Mesendoderm (in vitro differentiated cells): Measurements from ENCODE around the gene HPGD.

ENCODE experiments used
- DNase-seq: peaks from one replicate; pipeline ENCODE4 v3.0.0; 2013
- H2AK5ac ChIP-seq: 2 replicates; pipeline ENCODE4 v1.6.1; 2013; ENCODE audit warnings: low read length, inconsistent platforms
- H2BK120ac ChIP-seq: 2 replicates; pipeline ENCODE4 v1.6.1; 2013; ENCODE audit warnings: low read depth, mild to moderate bottlenecking, low read length, moderate library complexity, mixed read lengths
- H2BK15ac ChIP-seq: replicated peaks from 2 replicates; pipeline ENCODE4 v1.6.1; 2013; ENCODE audit warnings: low read depth, mild to moderate bottlenecking, moderate library complexity
- H2BK5ac ChIP-seq: 2 replicates; pipeline ENCODE4 v1.6.1; 2013; ENCODE audit warnings: low read length, inconsistent platforms
- H3K18ac ChIP-seq: 2 replicates; pipeline ENCODE4 v1.6.1; 2013; ENCODE audit warnings: mild to moderate bottlenecking, low read length, mixed read lengths
- H3K23ac ChIP-seq: one replicate; pipeline ENCODE4 v1.6.1; 2013; ENCODE audit warnings: low read length
- H3K27ac ChIP-seq: 2 replicates; pipeline ENCODE4 v1.5.1; 2013; ENCODE audit warnings: low read depth, mild to moderate bottlenecking, inconsistent platforms, low read length, moderate library complexity
- H3K27me3 ChIP-seq: 2 replicates; pipeline ENCODE4 v1.6.1; 2013; ENCODE audit warnings: low read length, control low read depth, mild to moderate bottlenecking, inconsistent platforms; ENCODE audit not compliant: insufficient read depth, poor library complexity
- H3K36me3 ChIP-seq: 2 replicates; pipeline ENCODE4 v1.6.1; 2013; ENCODE audit warnings: low read length, inconsistent platforms; ENCODE audit not compliant: control insufficient read depth, insufficient read depth
- H3K4ac ChIP-seq: one replicate; pipeline ENCODE4 v1.6.1; 2013; ENCODE audit warnings: low read depth, mild to moderate bottlenecking, low read length, moderate library complexity
- H3K4me1 ChIP-seq: 2 replicates; pipeline ENCODE4 v1.6.1; 2013; ENCODE audit warnings: low read depth, low read length, inconsistent platforms; ENCODE audit not compliant: control insufficient read depth
- H3K4me2 ChIP-seq: 2 replicates; pipeline ENCODE4 v1.6.1; 2013; ENCODE audit warnings: low read length
- H3K4me3 ChIP-seq: 2 replicates; pipeline ENCODE4 v1.5.1; 2013; ENCODE audit warnings: mild to moderate bottlenecking, low read length
- H3K56ac ChIP-seq: one replicate; pipeline ENCODE4 v1.6.1; 2013; ENCODE audit warnings: low read length
- H3K79me1 ChIP-seq: 2 replicates; pipeline ENCODE4 v1.6.1; 2013; ENCODE audit warnings: low read length, inconsistent platforms
- H3K79me2 ChIP-seq: 2 replicates; pipeline ENCODE4 v1.6.1; 2013; ENCODE audit warnings: mild to moderate bottlenecking, low read length; ENCODE audit not compliant: control insufficient read depth, insufficient read depth
- H3K9ac ChIP-seq: 2 replicates; pipeline ENCODE4 v1.6.1; 2013; ENCODE audit warnings: low read length, inconsistent platforms
- H4K5ac ChIP-seq: one replicate; pipeline ENCODE4 v1.6.1; 2013; ENCODE audit warnings: low read length
- H4K8ac ChIP-seq: one replicate; pipeline ENCODE4 v1.6.1; 2013; ENCODE audit warnings: low read depth, mild to moderate bottlenecking, control low read depth, low read length, moderate library complexity
- WGBS: extraction: QIAGEN DNeasy Blood & Tissue Kit; methylation state at CpG from one replicate; pipeline ENCODE4 v1.1.7; 2013; ENCODE audit warnings: low lambda C conversion rate, missing lambda C conversion rate; ENCODE audit not compliant: insufficient coverage; ENCODE audit errors: extremely low coverage; 5-methylcytosine and 5-hydroxymethylcytosine counted together

The HPGD gene

DNA sequence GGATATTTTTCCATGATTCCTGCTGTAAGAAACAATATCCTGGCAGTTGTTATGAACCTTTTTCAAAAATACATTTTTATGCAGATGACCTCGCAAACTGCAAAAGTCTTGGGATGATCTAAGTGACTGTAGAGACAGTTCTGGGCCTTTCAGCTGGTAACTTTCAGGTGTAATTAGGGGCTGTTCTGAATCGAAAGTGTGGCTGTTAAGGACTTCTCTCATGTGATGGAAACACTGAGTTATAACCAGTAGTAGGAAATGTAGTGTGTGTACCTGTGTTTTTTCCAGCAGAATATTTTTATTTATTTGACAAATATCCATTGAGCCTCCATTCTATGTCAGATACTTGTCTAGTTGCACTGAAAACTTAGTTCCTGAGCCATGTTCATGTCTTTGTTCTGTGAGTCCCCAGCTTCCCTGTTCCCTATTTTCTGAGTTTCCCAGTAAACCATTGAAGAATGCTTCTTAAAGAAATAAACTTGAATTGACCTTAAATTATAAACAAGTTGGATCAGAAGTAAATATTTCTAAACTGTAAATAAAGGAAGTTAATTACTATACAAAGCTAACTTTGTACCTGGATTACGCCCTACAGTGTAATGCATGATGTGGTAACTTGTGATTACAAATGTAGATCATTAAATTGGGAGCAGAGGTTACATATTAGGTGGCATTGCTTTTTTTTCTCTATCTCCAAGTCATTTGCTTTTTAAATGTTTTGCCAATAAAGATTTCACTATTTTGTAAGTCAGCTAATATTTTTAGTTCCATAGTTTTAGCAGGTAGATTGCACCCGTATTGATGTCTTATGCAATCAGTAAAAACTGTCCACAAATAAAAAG lies 33.7 kb upstream of the HPGD start:
- H3K4me1 ChIP-seq = peaks cover 2% of the 10 kb centered on the region
- no peak overlapping the region for H2BK15ac ChIP-seq
- H3K27ac ChIP-seq = no peak overlapping the region
- H3K79me1 ChIP-seq = no peaks in the 10 kb centered on the region
- H3K27me3 ChIP-seq = no peaks in the 10 kb centered on the region
- H3K36me3 ChIP-seq = no peaks in the 10 kb centered on the region
- no peak overlapping the region for H3K4me2 ChIP-seq
- H2BK5ac ChIP-seq = no peak overlapping the region
- no peaks in the 10 kb centered on the region for H3K79me2 ChIP-seq
- H3K23ac ChIP-seq = no peak overlapping the region
- peak overlapping the region; percentile 51 for H3K18ac ChIP-seq
- no peak overlapping the region for H3K56ac ChIP-seq
- H4K5ac ChIP-seq = no peak overlapping the region
- no CpG with 5 or more reads among the region's 4 CpGs for WGBS
- no peak for DNase-seq
- H3K9ac ChIP-seq = no peak overlapping the region
- no peak overlapping the region for H4K8ac ChIP-seq
- no peak overlapping the region for H2BK120ac ChIP-seq
- no peak overlapping the region for H3K4ac ChIP-seq
- no peak overlapping the region for H3K4me3 ChIP-seq
- no peak overlapping the region for H2AK5ac ChIP-seq

DNA sequence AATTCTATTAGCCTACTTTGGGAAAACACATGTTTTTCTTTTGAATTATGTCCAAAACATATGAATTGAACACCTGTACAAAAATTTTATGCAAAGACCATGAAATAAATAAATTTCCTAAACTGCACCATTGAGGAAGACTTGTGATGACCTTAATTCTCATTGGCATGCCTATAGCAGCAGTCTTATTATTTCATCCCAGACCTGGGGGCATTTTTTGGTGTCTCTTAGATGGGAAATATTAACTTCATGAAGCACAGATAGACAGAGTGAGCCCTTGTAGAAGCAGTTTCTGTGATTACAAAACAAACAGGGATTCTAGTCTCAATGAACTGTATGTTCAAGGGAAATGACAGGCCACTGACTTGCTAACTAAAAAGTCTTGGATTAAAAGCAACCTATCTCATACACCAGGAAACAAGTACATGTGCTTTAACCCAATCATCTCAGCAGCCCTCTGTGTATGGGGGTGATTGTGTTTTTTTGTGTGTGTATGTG lies 32.0 kb upstream of the HPGD start:
- H2BK5ac ChIP-seq = no peak overlapping the region
- H3K23ac ChIP-seq = no peak overlapping the region
- H3K18ac ChIP-seq = no peak overlapping the region
- H2BK15ac ChIP-seq = no peak overlapping the region
- H4K5ac ChIP-seq = no peak overlapping the region
- DNase-seq = no peak
- H3K4me1 ChIP-seq = no peaks in the 10 kb centered on the region
- no peak overlapping the region for H2BK120ac ChIP-seq
- no peak overlapping the region for H3K56ac ChIP-seq
- H3K79me2 ChIP-seq = no peaks in the 10 kb centered on the region
- no peak overlapping the region for H3K4me2 ChIP-seq
- H4K8ac ChIP-seq = no peak overlapping the region
- H2AK5ac ChIP-seq = no peak overlapping the region
- H3K4me3 ChIP-seq = no peak overlapping the region
- no peak overlapping the region for H3K9ac ChIP-seq
- H3K27me3 ChIP-seq = no peaks in the 10 kb centered on the region
- H3K79me1 ChIP-seq = no peaks in the 10 kb centered on the region
- H3K36me3 ChIP-seq = no peaks in the 10 kb centered on the region
- no peak overlapping the region for H3K4ac ChIP-seq
- H3K27ac ChIP-seq = no peak overlapping the region

- Histone ChIP-seq H2AK5ac (no peak overlapping the region), H3K79me1 (no peaks in the 10 kb centered on the region), H3K4me2 (no peak overlapping the region), H3K79me2 (no peaks in the 10 kb centered on the region), H2BK120ac (no peak overlapping the region), H3K27me3 (no peaks in the 10 kb centered on the region), H2BK5ac (no peak overlapping the region), H3K23ac (no peak overlapping the region), H4K5ac (no peak overlapping the region), H4K8ac (no peak overlapping the region), H3K56ac (no peak overlapping the region), H3K18ac (no peak overlapping the region), H2BK15ac (no peak overlapping the region), H3K4me1 (no peaks in the 10 kb centered on the region), H3K4me3 (no peak overlapping the region), H3K27ac (no peak overlapping the region), H3K4ac (no peak overlapping the region), H3K9ac (no peak overlapping the region), H3K36me3 (no peaks in the 10 kb centered on the region)
- WGBS = no CpG with 5 or more reads among the region's 2 CpGs
- no peak for DNase-seq
These were observed 31.5 kb upstream of the HPGD start for GRCh38 chr4:174553828-174554227.

GRCh38 chr4:174553031-174553430 lies 30.7 kb upstream of the HPGD start:
- no peak overlapping the region for H2BK120ac ChIP-seq
- H3K4ac ChIP-seq = no peak overlapping the region
- H3K4me3 ChIP-seq = no peak overlapping the region
- H3K79me1 ChIP-seq = no peaks in the 10 kb centered on the region
- no peak overlapping the region for H3K27ac ChIP-seq
- H3K79me2 ChIP-seq = no peaks in the 10 kb centered on the region
- no peak overlapping the region for H3K4me2 ChIP-seq
- no peak overlapping the region for H3K9ac ChIP-seq
- H2BK15ac ChIP-seq = no peak overlapping the region
- H4K5ac ChIP-seq = no peak overlapping the region
- H3K4me1 ChIP-seq = no peaks in the 10 kb centered on the region
- no peak overlapping the region for H2BK5ac ChIP-seq
- DNase-seq = no peak
- WGBS = no CpG with 5 or more reads among the region's 2 CpGs
- H4K8ac ChIP-seq = no peak overlapping the region
- H3K27me3 ChIP-seq = no peaks in the 10 kb centered on the region
- H2AK5ac ChIP-seq = no peak overlapping the region
- no peak overlapping the region for H3K23ac ChIP-seq
- H3K36me3 ChIP-seq = no peaks in the 10 kb centered on the region
- H3K56ac ChIP-seq = no peak overlapping the region
- H3K18ac ChIP-seq = no peak overlapping the region

- H2AK5ac ChIP-seq = no peak overlapping the region
- no peaks in the 10 kb centered on the region for H3K4me1 ChIP-seq
- no peak overlapping the region for H4K5ac ChIP-seq
- no peak overlapping the region for H3K4me2 ChIP-seq
- no peak overlapping the region for H4K8ac ChIP-seq
- no peaks in the 10 kb centered on the region for H3K79me1 ChIP-seq
- no peak overlapping the region for H3K27ac ChIP-seq
- H3K79me2 ChIP-seq = no peaks in the 10 kb centered on the region
- H2BK120ac ChIP-seq = no peak overlapping the region
- H2BK5ac ChIP-seq = no peak overlapping the region
- H3K4me3 ChIP-seq = no peak overlapping the region
- H3K56ac ChIP-seq = no peak overlapping the region
- H2BK15ac ChIP-seq = no peak overlapping the region
- peak; percentile 81 for DNase-seq
- no peaks in the 10 kb centered on the region for H3K36me3 ChIP-seq
- no peak overlapping the region for H3K9ac ChIP-seq
- H3K23ac ChIP-seq = no peak overlapping the region
- no peaks in the 10 kb centered on the region for H3K27me3 ChIP-seq
- H3K18ac ChIP-seq = peak overlapping the region; percentile 68
- H3K4ac ChIP-seq = no peak overlapping the region
These were observed 28.3 kb upstream of the HPGD start for GRCh38 chr4:174550541-174550940.

DNA sequence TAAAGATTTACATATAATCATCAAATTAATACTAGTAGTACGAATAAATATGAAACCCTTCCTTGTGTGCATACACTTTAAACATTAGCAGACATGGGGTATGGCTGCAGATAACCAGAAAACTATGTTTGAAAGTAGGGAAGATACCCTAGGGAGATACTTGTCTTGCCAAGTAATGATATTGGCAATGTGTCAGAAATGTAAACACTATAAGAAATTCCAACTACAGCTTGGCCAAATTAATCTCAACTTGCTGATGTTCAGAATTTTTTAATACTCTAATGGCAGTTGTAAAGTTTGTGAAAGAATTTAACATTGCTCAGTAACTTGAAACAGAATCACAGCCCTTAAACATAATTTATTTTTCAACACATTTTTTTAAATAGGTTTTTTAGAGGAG lies 27.4 kb upstream of the HPGD start:
- no peaks in the 10 kb centered on the region for H3K79me1 ChIP-seq
- no CpG with 5 or more reads among the region's 1 CpG for WGBS
- H4K8ac ChIP-seq = no peak overlapping the region
- H3K79me2 ChIP-seq = no peaks in the 10 kb centered on the region
- H3K4me1 ChIP-seq = no peaks in the 10 kb centered on the region
- H3K27me3 ChIP-seq = no peaks in the 10 kb centered on the region
- no peak overlapping the region for H3K23ac ChIP-seq
- H3K56ac ChIP-seq = no peak overlapping the region
- no peak overlapping the region for H2BK5ac ChIP-seq
- no peak overlapping the region for H3K4me3 ChIP-seq
- no peak overlapping the region for H2BK120ac ChIP-seq
- no peak overlapping the region for H3K4me2 ChIP-seq
- H4K5ac ChIP-seq = no peak overlapping the region
- DNase-seq = no peak
- no peak overlapping the region for H3K9ac ChIP-seq
- H2AK5ac ChIP-seq = no peak overlapping the region
- H2BK15ac ChIP-seq = no peak overlapping the region
- no peak overlapping the region for H3K18ac ChIP-seq
- no peaks in the 10 kb centered on the region for H3K36me3 ChIP-seq
- no peak overlapping the region for H3K27ac ChIP-seq
- no peak overlapping the region for H3K4ac ChIP-seq
